ENCODE measurements around the gene MCOLN2. TPM values are rescaled to one million over a fixed set of nuclear protein-coding genes. Genes with fewer than 3 reads are reported as not detected.
A peak's percentile ranks its signal among the peaks of the same experiment; 100 is the strongest.

MCOLN2 gene
- total RNA-seq, 1 experiment from 2014 or later: 1.7 TPM

- H3K4me3 ChIP-seq (ENCODE audit: low read depth, low read length, poor library complexity, severe bottlenecking): no peak overlapping the region
- BruUV-seq (replicated peaks): no TSS peak
Measured at GRCh38 chr1:85001742-85002141, 4.8 kb upstream of the MCOLN2 start.

DNA sequence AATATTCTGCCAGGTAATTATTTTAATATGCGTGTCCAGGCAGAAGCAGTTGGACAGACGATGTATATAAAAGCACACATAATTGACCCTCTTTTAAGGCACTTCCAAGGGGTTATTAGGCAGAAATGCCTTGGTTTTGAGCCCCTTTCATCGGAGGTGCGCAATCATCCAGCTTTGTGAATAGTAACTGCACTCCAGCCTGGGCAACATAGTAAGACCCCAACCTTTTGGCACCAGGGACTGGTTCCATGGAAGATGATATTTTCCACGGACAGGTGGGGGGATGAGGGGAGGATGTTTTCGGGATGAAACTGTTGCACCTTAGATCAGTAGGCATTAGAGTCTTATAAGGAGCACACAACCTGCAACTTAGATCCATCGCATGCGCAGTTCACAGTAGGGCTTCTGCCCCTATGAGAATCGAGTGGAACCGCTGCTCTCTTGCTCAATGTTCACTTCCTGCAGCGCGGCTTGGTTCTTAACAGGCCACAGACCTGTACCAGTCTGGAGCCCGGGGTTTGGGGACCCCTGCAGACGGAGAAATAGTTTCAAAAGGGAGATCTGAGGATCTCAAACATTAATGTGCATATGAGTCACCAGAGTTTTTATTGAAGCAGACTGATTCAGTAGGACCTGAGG is 1.8 kb upstream of the MCOLN2 start:
- CTCF ChIA-PET: no interaction called here

More at GRCh38 chr1:85001742-85002141, 4.8 kb upstream of the MCOLN2 start:
- peaks cover 7% of the 10 kb centered on the region for H3K4me1 ChIP-seq (ENCODE audit: insufficient read depth, low read length, poor library complexity, severe bottlenecking)
- H3K9me3 ChIP-seq (ENCODE audit: low read depth, low read length, poor library complexity, severe bottlenecking): no peaks in the 10 kb centered on the region
- no peak for DNase-seq (ENCODE audit: low spot score)
- no peak overlapping the region for H3K27ac ChIP-seq (ENCODE audit: low read depth, low read length, poor library complexity, severe bottlenecking)
- no peaks in the 10 kb centered on the region for H3K36me3 ChIP-seq (ENCODE audit: insufficient read depth, low read length, poor library complexity, severe bottlenecking)
- peaks cover 57% of the 10 kb centered on the region for H3K27me3 ChIP-seq (replicated peaks; ENCODE audit: insufficient read depth, low read depth, low read length, poor library complexity)
- ChIA-PET POLR2A (ENCODE audit: low non-redundant PET) (interaction anchor here (0.7 kb wide), 1 partner anchor 29 kb away, joined by 3 read pairs; no protein-coding TSS in a partner anchor), CTCF (no interaction called here)
- intact Hi-C loops (cut with micrococcal nuclease; ENCODE audit: unreplicated experiment): no loop called here
- TF ChIP-seq EZH2 (IDR thresholded peaks at IDR 0.05; ENCODE audit: borderline replicate concordance, low read depth, low read length, poor library complexity, severe bottlenecking) (no peak), CTCF (conservative IDR thresholded peaks at IDR 0.05; ENCODE audit: low read depth, low read length) (no peak)

More for the DNA sequence above, 1.8 kb upstream of the MCOLN2 start:
- Histone ChIP-seq H3K4me3 (ENCODE audit: low read depth, low read length, poor library complexity, severe bottlenecking) (peak overlapping the region; percentile 57), H3K27me3 (replicated peaks; ENCODE audit: insufficient read depth, low read depth, low read length, poor library complexity) (peaks cover 68% of the 10 kb centered on the region), H3K27ac (ENCODE audit: low read depth, low read length, poor library complexity, severe bottlenecking) (no peak overlapping the region), H3K4me1 (ENCODE audit: insufficient read depth, low read length, poor library complexity, severe bottlenecking) (peaks cover 7% of the 10 kb centered on the region), H3K36me3 (ENCODE audit: insufficient read depth, low read length, poor library complexity, severe bottlenecking) (no peaks in the 10 kb centered on the region), H3K9me3 (ENCODE audit: low read depth, low read length, poor library complexity, severe bottlenecking) (no peaks in the 10 kb centered on the region)
- peak; percentile 52 for DNase-seq (ENCODE audit: low spot score)
- POLR2A ChIA-PET (ENCODE audit: low non-redundant PET): no interaction called here
- intact Hi-C loops (cut with micrococcal nuclease; ENCODE audit: unreplicated experiment): loop anchor here (5.0 kb wide), 1 partner anchor 64 kb away; a partner anchor contains a TSS
- no TSS peak for BruUV-seq (replicated peaks)
- no peak for TF ChIP-seq CTCF (conservative IDR thresholded peaks at IDR 0.05; ENCODE audit: low read depth, low read length)
- peak; percentile 2 for TF ChIP-seq EZH2 (IDR thresholded peaks at IDR 0.05; ENCODE audit: borderline replicate concordance, low read depth, low read length, poor library complexity, severe bottlenecking)

All from A673 (cell line).